ENCODE results near the gene ESYT1. TPM values are rescaled to one million over a fixed set of nuclear protein-coding genes. Genes with fewer than 3 reads are reported as not detected.

Gene ESYT1
- total RNA-seq, 1 donor from 2014 or later: 356 TPM

- DNase-seq (ENCODE audit: low read depth in 2 of 2): no peak
Measured at GRCh38 chr12:56172839-56173238, 44.8 kb downstream of the ESYT1 start.

GRCh38 chr12:56178347-56178746 is 50.3 kb downstream of the ESYT1 start:
- no peak for DNase-seq (ENCODE audit: low read depth in 2 of 2)

- DNase-seq (ENCODE audit: low read depth in 2 of 2): no peak
Measured at GRCh38 chr12:56186957-56187356, 58.9 kb downstream of the ESYT1 start.

GRCh38 chr12:56188131-56188777 is 60.2 kb downstream of the ESYT1 start:
- no peak for DNase-seq (ENCODE audit: low read depth in 2 of 2)

- DNase-seq (ENCODE audit: low read depth in 2 of 2): no peak
Measured at GRCh38 chr12:56188778-56189098, 60.7 kb downstream of the ESYT1 start.

- peak; percentile 59 to 89 for DNase-seq (ENCODE audit: low read depth in 2 of 2)
Measured at GRCh38 chr12:56189099-56189917, 61.2 kb downstream of the ESYT1 start, which contains the start of gene SMARCC2. Gene SMARCC2 (minus strand): TSS chr12:56189483. CDS start chr12:56189461, 22 bp downstream.

GRCh38 chr12:56189918-56190694 is 62.0 kb downstream of the ESYT1 start:
- peak; percentile 75 to 84 for DNase-seq (ENCODE audit: low read depth in 2 of 2)

GRCh38 chr12:56190695-56191155 is 62.7 kb downstream of the ESYT1 start:
- no peak for DNase-seq (ENCODE audit: low read depth in 2 of 2)

GRCh38 chr12:56192582-56192981 is 64.5 kb downstream of the ESYT1 start:
- no peak for DNase-seq (ENCODE audit: low read depth in 2 of 2)

GRCh38 chr12:56193025-56193578 is 65.0 kb downstream of the ESYT1 start:
- peak; percentile 83 to 87 for DNase-seq (ENCODE audit: low read depth in 2 of 2)

Other genes starting within 250 kb of the ESYT1 start
- gene PYM1, start 200.4 kb upstream of the ESYT1 start, total RNA-seq: 21.1 and 25.5 TPM in 2 replicates
- 18.0 and 18.9 TPM in 2 replicates for gene DGKA, start 197.1 kb upstream of the ESYT1 start, total RNA-seq
- 0.51 and 0.63 TPM in 2 replicates for gene PMEL, start 162.2 kb upstream of the ESYT1 start, total RNA-seq
- gene CDK2, start 161.4 kb upstream of the ESYT1 start, total RNA-seq: 24.0 and 26.3 TPM in 2 replicates
- 37.2 and 46.9 TPM in 2 replicates for gene RAB5B, start 154.2 kb upstream of the ESYT1 start, total RNA-seq
- gene SUOX, start 131.0 kb upstream of the ESYT1 start, total RNA-seq: 9.0 and 11.1 TPM in 2 replicates
- gene IKZF4, start 107.2 kb upstream of the ESYT1 start, total RNA-seq: 0.13 and 0.38 TPM in 2 replicates
- gene RPS26, start 86.3 kb upstream of the ESYT1 start, total RNA-seq: 90.9 and 107 TPM in 2 replicates
- gene ERBB3, start 48.1 kb upstream of the ESYT1 start, total RNA-seq: 0.25 and 0.26 TPM in 2 replicates
- gene PA2G4, start 23.7 kb upstream of the ESYT1 start, total RNA-seq: 91.8 and 130 TPM in 2 replicates
- gene RPL41, start 11.6 kb upstream of the ESYT1 start, total RNA-seq: 2,319 and 2,425 TPM in 2 replicates
- 2.7 and 3.3 TPM in 2 replicates for gene ZC3H10, start 10.0 kb upstream of the ESYT1 start, total RNA-seq
- 60.3 and 87.9 TPM in 2 replicates for gene MYL6B, start 24.3 kb downstream of the ESYT1 start, total RNA-seq
- gene MYL6, start 30.1 kb downstream of the ESYT1 start, total RNA-seq: 2,234 and 2,594 TPM in 2 replicates
- 32.6 and 43.2 TPM in 2 replicates for gene SMARCC2, start 61.2 kb downstream of the ESYT1 start, total RNA-seq
- 61.4 and 90.8 TPM in 2 replicates for gene RNF41, start 93.7 kb downstream of the ESYT1 start, total RNA-seq
- gene NABP2, start 96.1 kb downstream of the ESYT1 start, total RNA-seq: 21.6 and 22.5 TPM in 2 replicates
- not detected in 2 replicates for gene SLC39A5, start 101.8 kb downstream of the ESYT1 start, total RNA-seq
- gene ANKRD52, start 130.1 kb downstream of the ESYT1 start, total RNA-seq: 10.1 and 17.1 TPM in 2 replicates
- 6.0 and 10.0 TPM in 2 replicates for gene COQ10A, start 138.7 kb downstream of the ESYT1 start, total RNA-seq
- gene CS, start 172.1 kb downstream of the ESYT1 start, total RNA-seq: 119 and 132 TPM in 2 replicates
- gene CNPY2, start 187.7 kb downstream of the ESYT1 start, total RNA-seq: 61.0 and 73.5 TPM in 2 replicates
- gene PAN2, start 205.7 kb downstream of the ESYT1 start, total RNA-seq: 6.7 and 9.6 TPM in 2 replicates
- 0.13 TPM in 1 of 2 replicates, not detected in the other for gene IL23A, start 210.6 kb downstream of the ESYT1 start, total RNA-seq
- gene STAT2, start 231.8 kb downstream of the ESYT1 start, total RNA-seq: 44.3 and 63.1 TPM in 2 replicates
- not detected in 2 replicates for gene APOF, start 234.6 kb downstream of the ESYT1 start, total RNA-seq